ENCODE results near the gene MBD6. TPM values are rescaled to one million over a fixed set of nuclear protein-coding genes. Genes with fewer than 3 reads are reported as not detected.

MBD6 gene
- total and polyA plus RNA-seq, 2 of the 4 experiments (the other 2 are of a cell fraction), result 0.90 to 9.3 TPM

GRCh38 chr12:57534250-57534649 lies 11.6 kb downstream of the MBD6 start:
- Histone ChIP-seq H3K9me3 (ENCODE audit: control insufficient read depth, insufficient read depth, low read length) (no peaks in the 10 kb centered on the region), H3K23ac (ENCODE audit: low read depth, low read length) (no peak overlapping the region), H2BK15ac (ENCODE audit: low read depth, low read length) (no peak overlapping the region), H4K5ac (ENCODE audit: low read depth, low read length) (no peak overlapping the region), H2AFZ (replicated peaks; ENCODE audit: low read length, poor library complexity) (no peak overlapping the region), H3K9ac (ENCODE audit: low read depth, low read length) (no peak overlapping the region), H2BK5ac (ENCODE audit: low read depth, low read length, poor library complexity, severe bottlenecking) (no peak overlapping the region), H3K56ac (ENCODE audit: extremely low read depth, insufficient read depth, low read length) (no peak overlapping the region), H3K79me1 (ENCODE audit: low read depth in 1 of 2, low read length in 2 of 2) (peaks cover 25 to 54% of the 10 kb centered on the region in 2 experiments), H3K14ac (replicated peaks; ENCODE audit: low read depth, low read length) (no peak overlapping the region), H4K20me1 (ENCODE audit: insufficient read depth, low read length) (peaks cover 4% of the 10 kb centered on the region; the same call in 1 of the 2 replicates), H2AK5ac (ENCODE audit: low read depth, low read length) (no peak overlapping the region), H2BK120ac (ENCODE audit: low read depth, low read length) (no peak overlapping the region), H4K91ac (ENCODE audit: insufficient read depth, low read depth, low read length) (no peak overlapping the region), H3K27me3 (ENCODE audit: control insufficient read depth, insufficient read depth, low read length) (no peaks in the 10 kb centered on the region), H3K36me3 (ENCODE audit: control insufficient read depth, insufficient read depth, low read length) (peaks cover 70% of the 10 kb centered on the region), H3K4me1 (ENCODE audit: control insufficient read depth, insufficient read depth, low read length) (no peaks in the 10 kb centered on the region), H3K4ac (ENCODE audit: low read depth, low read length) (no peak overlapping the region), H3K27ac (ENCODE audit: insufficient read depth, low read length) (no peak overlapping the region), H3K18ac (ENCODE audit: low read depth, low read length) (no peak overlapping the region), H3K9me1 (ENCODE audit: insufficient read depth, low read length) (peaks cover 8% of the 10 kb centered on the region; the same call in 1 of the 2 replicates), H3K4me2 (ENCODE audit: low read depth, low read length) (no peak overlapping the region), H2AK9ac (replicated peaks; ENCODE audit: low read depth, low read length, poor library complexity) (no peak overlapping the region), H3K4me3 (ENCODE audit: insufficient read depth, low read depth, low read length) (no peak overlapping the region), H4K8ac (ENCODE audit: low read depth in 2 of 2, low read length in 2 of 2) (no peak overlapping the region), H2BK20ac (ENCODE audit: low read depth, low read length) (no peak overlapping the region)
- DNase-seq (no peak), ATAC-seq (ENCODE audit: low read depth) (no peak)
- TF ChIP-seq FOS (IDR thresholded peaks at IDR 0.05; ENCODE audit: low read depth, low read length), result no peak
- TF ChIP-seq CHD1 (IDR thresholded peaks at IDR 0.05; ENCODE audit: low read depth, low read length), result no peak
- no peak for TF ChIP-seq RFX5 (IDR thresholded peaks at IDR 0.05; ENCODE audit: low read depth, low read length)
- no peak for TF ChIP-seq USF2 (IDR thresholded peaks at IDR 0.05; ENCODE audit: low read depth, low read length)
- TF ChIP-seq RAD21 (IDR thresholded peaks at IDR 0.05; ENCODE audit: low read length), result no peak
- TF ChIP-seq NFE2L2 (IDR thresholded peaks at IDR 0.05; ENCODE audit: low read depth, low read length), result no peak
- TF ChIP-seq SMC3 (IDR thresholded peaks at IDR 0.05; ENCODE audit: low read depth, low read length), result no peak
- no peak for TF ChIP-seq MXI1 (IDR thresholded peaks at IDR 0.05; ENCODE audit: borderline replicate concordance, low read depth, low read length)
- TF ChIP-seq BHLHE40 (IDR thresholded peaks at IDR 0.05; ENCODE audit: low read depth, low read length), result no peak
- no peak for TF ChIP-seq RCOR1 (IDR thresholded peaks at IDR 0.05; ENCODE audit: insufficient replicate concordance, low read length)
- TF ChIP-seq MAFK (IDR thresholded peaks at IDR 0.05; ENCODE audit: low read depth, low read length), result no peak
- TF ChIP-seq MAZ (IDR thresholded peaks at IDR 0.05; ENCODE audit: borderline replicate concordance, low read depth, low read length), result no peak
- CTCF ChIA-PET, result no interaction called here
- intact Hi-C loops (cut with micrococcal nuclease) (no loop called here), dilution Hi-C loops (cut with HindIII; ENCODE audit: low sequenced_read_pairs, unreplicated experiment) (no loop called here), in situ Hi-C loops (cut with MboI; ENCODE audit: low sequenced_read_pairs) (no loop called here)
- no TSS peak for BruUV-seq (replicated peaks)
- 95% methylated on average over 3 of the region's 5 CpGs; no CpG with 5 or more reads in 1 of the 2 experiments for WGBS, 2 experiments (ENCODE audit: extremely low coverage in 2 of 2, insufficient read length in 1 of 2)
- POLR2A ChIA-PET (ENCODE audit: unreplicated experiment), result no interaction called here
